GM19468 (cell line): ENCODE measurements around the gene LINGO3.
"Not testable (repeated sequence)": the region's sequence is repeated elsewhere in the genome, so short reads cannot be mapped to it uniquely, and the experiment has no call there.

Experiments used
- ATAC-seq: cut with Tn5 transposase; IDR thresholded peaks from one replicate; pipeline ENCODE4 v1.9.1; 2021; ENCODE audit warnings: mild to moderate bottlenecking, moderate library complexity, moderate number of reproducible peaks; ENCODE audit not compliant: unreplicated experiment; ENCODE audit errors: extremely low read depth

Gene LINGO3

DNA sequence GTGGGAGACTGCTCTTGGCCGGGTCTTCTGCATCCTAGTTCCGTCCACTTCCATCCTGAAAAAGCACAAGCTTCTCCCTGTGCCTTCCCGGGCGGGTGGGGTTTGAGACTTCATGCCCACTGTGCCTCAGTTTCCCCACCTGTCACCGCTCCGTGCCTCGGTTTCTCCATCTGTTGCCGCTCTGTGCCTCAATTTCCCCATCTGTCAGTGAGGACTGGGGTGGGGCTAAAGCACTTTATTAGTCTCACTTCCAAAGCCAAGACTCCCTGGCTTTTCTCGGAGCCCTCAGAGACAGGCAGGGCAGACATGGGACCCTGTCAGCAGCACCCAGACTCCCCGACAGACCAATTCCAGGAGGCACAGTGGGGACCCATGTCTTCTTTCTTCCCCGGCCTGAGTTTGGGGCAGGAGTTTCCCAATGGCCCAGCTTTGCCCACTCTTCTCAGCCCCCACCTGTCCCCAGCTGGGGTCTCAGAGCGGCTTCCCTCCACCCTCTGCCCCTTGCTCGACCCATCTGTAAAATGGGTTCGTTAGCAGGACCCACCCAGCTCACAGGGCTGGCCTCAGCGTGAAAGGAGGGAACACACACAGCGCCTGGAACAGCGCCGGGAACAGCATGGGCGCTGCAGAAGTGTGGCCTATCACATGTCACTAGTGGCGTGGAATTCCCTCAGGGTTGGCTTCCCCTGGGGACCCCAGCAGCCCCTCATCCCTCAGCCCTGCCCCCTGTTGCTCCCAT lies 21.4 kb downstream of the LINGO3 start:
- no peak for ATAC-seq

DNA sequence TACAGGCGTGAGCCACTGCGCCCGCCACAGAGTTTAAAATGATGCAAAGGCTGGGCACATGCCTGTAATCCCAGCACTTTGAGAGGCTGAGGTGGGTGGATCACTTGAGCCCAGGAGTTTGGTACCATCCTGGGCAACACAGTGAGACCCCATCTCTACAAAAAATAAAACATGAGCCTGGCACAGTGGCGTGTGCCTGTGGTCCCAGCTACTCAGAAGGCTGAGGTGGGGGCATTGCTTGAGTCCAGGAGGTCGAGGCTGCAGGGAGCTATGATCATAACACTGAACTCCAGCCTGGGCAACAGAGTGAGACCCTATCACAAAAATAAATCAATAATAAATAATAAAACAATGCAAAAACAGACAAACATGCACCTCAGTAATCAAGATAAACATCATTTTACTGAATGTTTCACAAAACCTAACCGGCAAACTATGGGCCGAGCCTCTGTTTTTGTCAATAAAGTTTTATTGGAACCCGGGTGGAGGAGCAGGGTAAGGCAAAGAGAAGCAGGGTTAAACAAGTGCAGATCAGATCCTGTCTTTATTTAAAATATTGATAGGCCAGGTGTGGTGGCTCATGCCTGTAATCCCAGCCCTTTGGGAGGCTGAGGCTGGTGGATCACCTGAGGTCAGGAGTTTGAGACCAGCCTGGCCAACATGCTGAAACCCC lies 24.0 kb downstream of the LINGO3 start:
- no peak for ATAC-seq

DNA sequence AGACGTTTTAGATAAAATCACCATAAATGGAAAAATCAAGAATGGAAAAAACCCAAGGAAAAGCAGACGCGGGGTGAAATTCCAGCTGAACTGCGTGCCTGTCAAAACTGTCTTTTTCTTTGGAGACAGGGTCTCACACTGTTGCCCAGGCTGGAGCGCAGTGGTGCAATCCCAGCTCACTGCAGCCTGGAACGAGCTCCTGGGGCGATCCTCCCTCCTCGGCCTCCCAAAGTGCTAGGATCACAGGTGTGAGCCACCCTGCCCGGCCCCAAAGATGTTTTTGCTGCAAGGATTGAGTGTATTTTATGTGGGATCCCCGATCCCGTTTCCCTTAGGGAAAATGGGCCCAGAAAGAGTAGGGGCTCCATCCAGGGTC lies 25.1 kb downstream of the LINGO3 start:
- no peak for ATAC-seq

DNA sequence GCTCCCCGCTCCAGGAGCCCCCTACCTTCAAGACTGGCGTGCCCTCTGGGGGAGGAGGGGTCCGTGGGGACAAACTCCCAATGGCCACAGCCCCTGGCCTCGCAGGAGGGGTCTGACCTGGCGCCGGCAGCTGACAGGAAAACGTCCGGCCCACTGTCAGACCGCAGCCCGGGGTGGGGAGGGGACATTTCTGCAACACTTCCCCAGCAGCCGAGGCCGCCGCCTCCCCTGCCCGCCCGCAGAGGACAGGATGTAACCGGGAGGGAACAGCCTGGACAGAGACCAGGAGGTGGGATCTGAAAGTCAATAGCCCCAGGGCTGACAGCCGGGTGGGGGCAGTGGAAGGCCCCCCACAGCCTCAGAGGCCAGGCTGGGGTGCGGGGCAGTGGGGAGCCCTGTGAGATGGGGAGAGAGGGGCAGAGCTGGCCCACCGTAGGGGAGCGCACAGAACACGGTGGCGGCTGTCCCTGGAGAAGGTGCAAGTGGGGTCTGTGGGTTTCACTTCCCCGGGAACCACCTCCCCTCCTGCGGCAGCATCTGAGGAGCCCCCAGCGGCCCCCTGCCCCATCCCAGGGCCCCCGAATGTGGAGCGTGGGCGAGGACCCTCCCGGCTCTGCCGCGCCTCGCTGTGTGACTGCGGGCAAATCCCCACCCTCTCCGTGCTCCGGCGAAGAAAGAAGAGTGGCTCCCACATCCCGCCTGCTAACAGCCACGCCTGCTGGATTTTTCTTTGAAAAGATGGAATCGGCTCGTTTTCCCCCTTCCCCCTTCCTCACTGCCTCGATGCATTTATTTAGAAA lies 25.7 kb downstream of the LINGO3 start, which contains the start of gene PEAK3:
Gene PEAK3, minus strand, starts transcription at position 114 of the 800 bp plus-strand sequence. CDS start 1,244 bp downstream, outside the sequence.
- ATAC-seq, result no peak

DNA sequence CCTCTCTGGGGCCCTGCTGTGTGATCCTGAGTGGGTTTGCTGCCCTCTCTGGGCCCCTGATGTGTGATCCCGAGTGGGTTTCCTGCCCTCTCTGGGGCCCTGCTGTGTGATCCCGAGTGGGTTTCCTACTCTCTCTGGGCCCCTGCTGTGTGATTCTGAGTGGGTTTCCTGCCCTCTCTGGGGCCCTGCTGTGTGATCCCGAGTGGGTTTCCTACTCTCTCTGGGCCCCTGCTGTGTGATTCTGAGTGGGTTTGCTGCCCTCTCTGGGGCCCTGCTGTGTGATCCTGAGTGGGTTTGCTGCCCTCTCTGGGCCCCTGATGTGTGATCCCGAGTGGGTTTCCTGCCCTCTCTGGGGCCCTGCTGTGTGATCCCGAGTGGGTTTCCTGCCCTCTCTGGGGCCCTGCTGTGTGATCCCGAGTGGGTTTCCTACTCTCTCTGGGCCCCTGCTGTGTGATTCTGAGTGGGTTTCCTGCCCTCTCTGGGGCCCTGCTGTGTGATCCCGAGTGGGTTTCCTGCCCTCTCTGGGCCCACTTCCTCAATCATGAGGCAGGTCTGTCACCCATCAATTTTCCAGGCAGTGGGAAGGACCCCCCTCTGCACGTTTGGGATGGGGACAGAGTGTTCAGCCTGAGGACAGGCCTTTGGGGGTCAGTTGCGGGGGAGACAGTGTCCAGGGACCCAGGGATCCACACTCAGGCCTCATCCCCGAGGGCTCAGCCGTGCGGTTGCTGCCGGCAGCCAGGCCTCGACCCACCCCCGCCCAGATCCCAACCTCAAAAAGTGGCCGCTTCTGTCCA lies 26.5 kb downstream of the LINGO3 start:
- ATAC-seq, result not testable (repeated sequence)

DNA sequence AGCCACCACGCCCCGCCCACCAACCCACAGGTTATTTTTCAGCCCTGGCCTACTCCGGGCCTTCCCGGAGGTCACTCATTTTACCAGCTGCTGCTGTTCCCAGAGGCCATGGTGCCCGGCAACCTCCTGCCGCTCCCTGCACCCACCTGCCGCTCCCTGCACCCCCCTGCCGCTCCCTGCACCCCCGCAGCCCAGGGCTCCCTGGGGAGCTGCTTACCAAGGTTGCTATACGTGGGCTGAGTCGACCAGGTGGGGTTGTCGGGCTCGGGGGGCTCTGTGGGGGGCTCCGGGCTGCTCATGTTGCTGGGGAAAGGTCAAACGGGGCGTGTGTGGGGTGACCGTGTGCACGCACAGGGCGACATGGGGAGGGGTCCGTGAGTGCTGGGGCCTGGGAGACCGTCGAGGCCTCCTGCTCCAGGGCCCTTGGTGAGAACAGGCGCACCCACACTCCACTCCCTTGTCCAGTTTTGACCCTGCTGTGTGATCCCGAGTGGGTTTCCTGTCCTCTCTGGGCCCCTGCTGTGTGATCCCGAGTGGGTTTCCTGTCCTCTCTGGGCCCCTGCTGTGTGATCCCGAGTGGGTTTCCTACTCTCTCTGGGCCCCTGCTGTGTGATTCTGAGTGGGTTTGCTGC lies 27.2 kb downstream of the LINGO3 start:
- no peak for ATAC-seq

DNA sequence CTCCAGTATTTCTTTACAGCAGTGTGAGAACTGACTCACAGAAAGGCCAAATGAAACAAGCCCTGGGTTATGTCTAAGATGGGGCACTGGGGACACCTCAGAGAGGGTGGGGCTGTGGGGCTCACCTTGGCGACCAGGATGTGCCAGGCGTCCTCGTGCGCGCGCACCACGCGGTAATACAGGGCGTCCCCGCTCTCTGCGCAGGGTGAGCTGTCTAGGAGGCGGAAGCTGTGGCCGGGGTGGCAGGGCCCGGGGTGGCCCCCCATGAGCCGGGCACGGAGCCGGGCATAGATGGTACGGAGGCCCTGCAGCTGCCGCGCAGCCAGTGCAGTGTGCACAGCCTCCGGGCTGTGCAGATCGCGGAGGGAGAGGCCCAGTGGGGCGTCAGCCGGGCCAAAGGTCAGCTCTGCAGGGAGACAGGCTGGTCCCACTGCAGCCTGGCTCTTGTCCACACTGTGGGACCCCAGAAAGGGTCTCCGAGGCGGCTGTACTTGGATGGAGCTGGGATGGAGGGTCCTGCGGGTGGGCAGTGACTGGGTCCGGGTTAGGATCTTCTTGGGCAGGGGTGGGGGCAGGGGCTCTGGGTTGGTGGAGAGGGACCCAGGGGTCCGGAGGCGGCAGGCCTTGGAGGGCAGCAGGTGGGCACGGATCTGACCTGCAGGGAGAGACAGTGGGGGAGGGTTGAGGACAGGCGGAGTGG lies 29.3 kb downstream of the LINGO3 start:
- no peak for ATAC-seq

DNA sequence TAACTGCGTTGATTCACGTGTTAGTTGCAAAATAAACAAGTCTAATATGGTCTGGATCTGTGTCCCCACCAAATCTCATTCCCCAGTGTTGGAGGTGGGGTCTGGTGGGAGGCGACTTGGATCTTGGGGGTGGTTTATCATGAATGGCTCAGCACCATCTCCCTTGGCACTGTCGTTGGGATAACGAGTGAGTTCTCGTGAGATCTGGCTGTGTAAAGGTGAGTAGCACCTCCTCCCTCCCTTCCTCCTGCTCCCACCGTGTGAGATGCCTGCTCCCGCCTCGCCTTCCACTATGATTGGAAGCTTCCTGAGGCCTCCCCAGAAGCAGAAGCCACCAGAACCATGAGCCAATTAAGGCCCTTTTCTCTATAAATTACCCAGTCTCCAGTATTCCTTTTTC lies 30.8 kb downstream of the LINGO3 start:
- ATAC-seq, result no peak

DNA sequence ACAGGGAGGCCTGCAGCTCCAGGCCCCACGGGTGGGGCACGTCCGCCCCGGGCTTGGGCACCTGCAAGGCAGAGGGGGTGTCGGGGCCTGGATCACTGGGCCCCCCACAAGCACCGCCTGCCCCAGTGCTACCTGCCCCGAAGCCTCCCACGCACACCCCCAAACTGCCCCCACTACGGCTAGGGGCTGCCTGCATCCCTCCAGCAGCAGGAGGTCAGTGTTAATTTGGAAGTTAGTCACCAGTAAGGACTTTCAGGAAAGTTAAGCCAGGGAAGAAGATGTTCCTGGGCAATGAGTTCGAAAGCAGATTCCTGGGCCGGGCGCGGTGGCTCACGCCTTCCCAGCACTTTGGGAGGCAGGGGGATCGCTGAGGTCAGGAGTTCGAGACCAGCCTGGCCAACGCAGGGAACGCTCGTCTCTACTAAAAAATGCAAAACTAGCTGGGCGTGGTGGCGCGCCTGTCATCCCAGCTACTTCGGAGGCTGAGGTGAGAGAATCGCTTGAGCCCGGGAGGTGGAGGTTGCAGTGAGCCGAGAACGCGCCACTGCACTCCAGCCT lies 31.4 kb downstream of the LINGO3 start:
- ATAC-seq, result no peak

DNA sequence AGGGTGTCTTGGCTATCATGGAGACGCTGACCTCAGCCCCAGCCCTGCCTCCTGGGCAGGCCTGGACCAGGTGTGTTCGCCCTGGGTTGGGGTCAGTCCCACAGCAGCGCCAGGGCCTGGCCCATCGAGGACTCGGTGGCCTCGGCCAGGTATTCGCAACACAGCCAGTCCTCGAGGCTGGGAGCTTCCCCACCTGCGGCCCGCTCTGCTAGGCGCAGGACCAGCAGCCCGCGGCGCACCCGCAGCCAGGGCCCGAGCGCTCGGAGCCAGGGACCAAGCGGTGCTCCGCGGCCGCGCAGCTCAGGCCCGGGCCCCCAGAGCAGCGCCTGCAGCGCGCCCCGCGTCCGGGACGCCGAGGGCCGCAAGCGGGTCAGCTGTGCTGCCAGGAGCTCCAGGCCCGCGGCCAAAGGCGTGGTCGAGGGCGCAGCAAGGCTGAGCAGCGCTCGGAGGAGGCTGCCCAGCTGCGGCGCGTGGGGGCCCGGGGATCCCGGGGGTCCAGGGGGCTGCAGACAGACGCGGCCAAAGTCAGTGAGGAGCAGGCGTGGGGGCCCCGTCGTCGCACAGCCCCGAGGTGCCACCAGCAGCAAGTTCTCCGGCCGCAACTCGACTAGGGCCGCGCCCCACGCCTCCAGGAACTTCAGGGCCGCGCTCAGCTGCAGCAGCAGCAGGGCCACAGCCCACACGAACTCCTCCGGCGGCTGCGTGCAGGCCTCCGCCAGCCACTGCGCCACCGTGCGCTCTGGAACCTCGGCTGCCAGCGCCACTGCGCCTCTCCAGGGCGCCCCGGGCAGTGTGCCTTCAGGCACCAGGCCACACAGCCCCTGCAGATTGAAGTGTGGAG lies 32.1 kb downstream of the LINGO3 start:
- ATAC-seq, result no peak

DNA sequence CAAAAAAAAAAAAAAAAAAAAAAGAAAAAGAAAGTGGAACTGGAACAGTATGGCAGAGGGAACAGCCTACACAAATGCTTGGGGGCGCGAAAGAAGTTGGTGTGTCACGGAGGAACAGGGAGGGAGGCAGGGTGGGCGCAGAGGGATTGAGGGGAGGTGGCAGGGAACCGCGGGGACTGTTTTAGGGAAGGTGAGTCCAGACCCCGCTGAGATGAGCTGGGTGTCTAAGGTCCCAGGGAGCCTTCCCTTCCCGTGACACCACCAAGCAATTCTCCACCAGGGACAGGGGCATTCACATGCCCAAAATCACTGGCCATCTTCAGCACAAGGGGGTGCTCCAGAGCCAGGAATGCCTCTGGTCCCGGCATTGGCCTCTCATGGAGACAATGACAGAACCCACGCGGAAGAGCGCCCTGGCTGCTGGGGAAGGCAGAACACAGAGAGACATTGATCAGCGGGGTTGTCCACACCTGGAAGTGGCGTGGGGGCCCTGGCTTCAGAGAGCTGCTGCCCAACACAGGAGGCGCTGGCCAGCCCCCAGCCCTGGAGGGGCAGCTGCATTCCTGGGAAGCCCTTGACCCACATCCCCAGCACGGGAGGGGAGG lies 32.9 kb downstream of the LINGO3 start:
- no peak for ATAC-seq

DNA sequence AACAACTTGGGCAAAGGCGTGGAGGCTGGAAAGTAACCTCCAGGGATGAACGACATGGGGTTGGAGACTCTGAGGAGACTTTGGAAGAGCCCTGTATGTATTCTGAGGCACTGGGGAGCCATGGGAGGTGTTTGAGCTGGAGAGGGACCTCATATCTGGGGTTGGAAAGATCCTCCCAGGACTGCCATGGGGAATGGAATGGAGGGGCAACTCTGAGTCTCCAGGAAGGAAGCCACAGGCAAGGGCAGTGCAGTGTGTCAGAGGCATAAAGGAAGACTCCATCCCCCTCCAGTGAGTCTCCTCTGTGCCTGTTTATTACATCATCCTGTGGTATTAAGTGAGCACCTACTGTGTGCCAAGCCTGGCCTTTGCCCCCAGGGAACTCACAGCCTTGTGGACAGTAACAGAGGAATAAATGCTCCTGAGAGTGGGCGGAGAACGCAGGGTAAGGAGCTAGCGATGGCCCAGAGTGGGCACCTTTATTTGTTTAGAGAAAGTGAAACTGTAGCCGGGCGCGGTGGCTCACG lies 33.7 kb downstream of the LINGO3 start:
- no peak for ATAC-seq

DNA sequence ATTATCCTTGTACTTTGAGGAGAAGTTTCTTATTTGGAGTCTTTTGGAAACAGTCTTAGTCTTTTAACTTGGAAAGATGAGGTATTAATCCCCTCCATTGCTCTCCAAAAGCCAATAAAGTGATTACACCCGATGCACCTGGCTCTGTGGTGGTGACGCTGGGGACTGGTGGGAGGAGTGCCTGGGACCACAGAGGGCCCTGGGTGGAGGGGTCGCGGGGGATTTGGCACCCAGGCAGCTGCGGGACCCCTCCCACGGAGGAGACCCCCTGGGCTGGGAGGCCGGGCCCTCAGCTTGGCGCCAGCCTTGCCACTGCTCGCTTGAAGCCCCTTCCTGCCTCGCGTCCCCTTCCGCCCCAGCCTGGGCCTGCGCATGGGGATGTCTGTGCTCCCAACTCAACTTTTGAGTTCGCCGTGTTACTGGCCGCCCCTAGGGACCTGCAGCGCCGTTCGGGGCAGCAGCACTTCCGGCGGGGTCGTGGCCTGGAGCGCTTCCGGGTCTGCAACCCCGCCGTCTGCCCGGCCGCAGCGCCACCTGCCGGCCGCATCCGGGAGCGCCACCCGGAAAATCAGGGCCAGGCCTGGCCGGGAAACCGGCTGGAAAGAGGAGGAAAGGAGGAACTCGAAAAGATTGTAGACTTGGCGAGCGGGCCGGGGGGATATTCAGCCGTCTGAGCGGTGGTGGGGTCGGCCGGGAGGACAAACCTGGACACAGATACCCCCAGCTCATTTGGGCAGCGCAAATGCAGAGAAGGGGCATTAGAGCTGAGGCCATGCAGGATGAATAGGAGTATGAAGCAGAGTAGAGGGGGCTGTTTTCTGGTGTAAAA lies 34.4 kb downstream of the LINGO3 start:
- no peak for ATAC-seq

DNA sequence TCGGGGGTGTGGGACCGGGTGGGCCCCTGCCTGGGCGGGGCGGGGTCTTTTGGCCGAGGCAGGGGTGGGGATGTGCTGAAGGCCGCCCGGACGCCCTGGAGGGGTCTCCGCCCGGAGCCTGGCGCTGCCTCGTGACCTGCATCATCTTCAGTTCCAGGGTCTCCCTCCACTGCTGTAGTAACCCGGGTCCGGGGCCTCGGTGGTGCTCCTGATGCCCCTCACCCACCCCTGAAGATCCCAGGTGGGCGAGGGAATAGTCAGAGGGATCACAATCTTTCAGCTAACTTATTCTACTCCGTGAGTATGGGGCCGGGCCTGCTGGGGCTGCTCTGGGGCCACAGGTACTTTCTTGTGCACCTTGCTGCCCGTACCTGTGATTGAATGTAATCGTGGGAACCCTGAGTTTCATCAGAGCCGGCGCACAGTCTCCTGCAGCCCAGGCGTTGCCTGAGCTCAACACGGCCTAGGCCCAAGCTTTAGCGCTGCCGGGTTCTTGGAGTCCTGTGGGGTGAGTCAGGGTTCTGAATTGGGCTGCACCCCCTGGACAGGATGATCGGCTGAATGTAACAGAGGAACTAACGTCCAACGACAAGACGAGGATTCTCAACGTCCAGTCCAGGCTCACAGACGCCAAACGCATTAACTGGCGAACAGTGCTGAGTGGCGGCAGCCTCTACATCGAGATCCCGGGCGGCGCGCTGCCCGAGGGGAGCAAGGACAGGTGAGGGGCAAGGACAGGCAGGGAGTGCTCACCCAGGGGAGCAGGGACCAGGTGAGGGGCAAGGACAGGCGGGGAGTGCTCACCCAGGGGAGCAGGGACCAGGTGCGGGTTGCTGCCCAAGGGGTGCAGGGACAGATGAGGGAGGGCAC lies 36.5 kb downstream of the LINGO3 start:
- no peak for ATAC-seq

DNA sequence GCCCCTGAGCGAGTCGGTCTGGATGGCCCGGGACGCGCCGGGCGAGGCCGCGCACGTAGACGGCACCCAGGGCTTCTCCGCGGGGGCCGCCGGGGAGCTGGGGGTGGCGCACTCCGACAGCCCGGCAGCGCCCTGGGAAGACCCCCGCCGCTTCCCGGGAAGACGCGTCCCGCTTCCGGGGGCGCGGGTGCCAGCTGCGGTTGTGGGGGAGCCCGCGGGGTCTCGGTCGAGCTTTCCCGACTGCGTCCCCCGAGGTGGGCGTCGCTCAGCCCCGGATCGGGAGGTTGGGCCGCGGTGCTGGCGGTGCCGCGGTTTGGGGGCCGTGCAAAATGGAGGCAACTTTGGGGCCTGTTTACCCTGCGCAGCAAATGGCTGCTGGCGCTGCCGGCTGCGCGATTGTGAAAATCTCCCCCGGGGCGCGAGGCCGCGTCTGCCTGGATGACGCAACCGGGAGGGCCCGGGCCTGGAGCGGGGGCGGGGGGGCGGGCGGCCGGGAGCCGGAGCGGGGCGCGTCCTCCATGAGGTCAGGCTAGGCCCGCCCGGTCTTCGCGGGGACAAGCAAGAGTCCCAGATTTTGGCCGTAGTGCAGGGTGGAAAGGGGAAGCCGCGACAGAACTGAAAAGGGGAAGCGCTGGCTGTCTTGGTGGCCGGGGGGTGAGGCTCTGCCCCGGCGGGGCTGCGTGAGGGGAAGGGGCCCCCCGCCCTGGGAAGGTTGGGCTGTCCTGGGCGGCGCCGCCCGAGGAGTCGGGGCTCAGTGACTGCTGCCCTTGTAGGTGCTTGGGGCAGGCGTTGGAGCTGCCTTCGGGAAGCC lies 37.3 kb downstream of the LINGO3 start:
- no peak for ATAC-seq
